GM12891 (cell line): ENCODE measurements around the gene C1orf35.

Source experiments
- DNase-seq: peaks from one replicate; pipeline ENCODE4 v3.0.0; 2011; ENCODE audit warnings: low spot score; ENCODE audit not compliant: insufficient read length
- FAIRE-seq: peaks from 2 replicates; lab custom pipeline; 2011; peaks lifted over from hg19 to GRCh38; lab: Jason Lieb, UNC
- PAX5 ChIP-seq: IDR thresholded peaks from 2 replicates; pipeline ENCODE4 v1.6.1; 2011; ENCODE audit warnings: low read length, moderate library complexity, mild to moderate bottlenecking; ENCODE audit not compliant: insufficient read depth, severe bottlenecking
- POLR2A ChIP-seq: IDR thresholded peaks from 2 replicates; pipeline ENCODE4 v1.6.1; 2011; ENCODE audit warnings: low read depth, low read length, control low read depth
- POLR2AphosphoS5 ChIP-seq: IDR thresholded peaks from 2 replicates; pipeline ENCODE4 v1.6.1; 2011; ENCODE audit warnings: low read depth, low read length, control low read depth
- POU2F2 ChIP-seq: IDR thresholded peaks from 2 replicates; pipeline ENCODE4 v1.6.1; 2011; ENCODE audit warnings: low read depth, mild to moderate bottlenecking, control low read depth, low read length, moderate library complexity
- SPI1 ChIP-seq: IDR thresholded peaks from 2 replicates; pipeline ENCODE4 v1.6.1; 2011; ENCODE audit warnings: low read depth, low read length, control low read depth
- TAF1 ChIP-seq: IDR thresholded peaks from 2 replicates; pipeline ENCODE4 v1.6.1; 2011; ENCODE audit warnings: low read depth, low read length, control low read depth

Gene C1orf35

GRCh38 chr1:228065543-228066347 is 37.4 kb downstream of the C1orf35 start:
- no peak for FAIRE-seq
- no peak for DNase-seq
- no peak for TF ChIP-seq POLR2A
- no peak for TF ChIP-seq TAF1

- TF ChIP-seq TAF1 (no peak), SPI1 (no peak), POLR2AphosphoS5 (no peak), POU2F2 (no peak), PAX5 (no peak), POLR2A (no peak)
- DNase-seq: no peak
- FAIRE-seq: no peak
Measured at GRCh38 chr1:228064741-228065542, 38.2 kb downstream of the C1orf35 start.

DNA sequence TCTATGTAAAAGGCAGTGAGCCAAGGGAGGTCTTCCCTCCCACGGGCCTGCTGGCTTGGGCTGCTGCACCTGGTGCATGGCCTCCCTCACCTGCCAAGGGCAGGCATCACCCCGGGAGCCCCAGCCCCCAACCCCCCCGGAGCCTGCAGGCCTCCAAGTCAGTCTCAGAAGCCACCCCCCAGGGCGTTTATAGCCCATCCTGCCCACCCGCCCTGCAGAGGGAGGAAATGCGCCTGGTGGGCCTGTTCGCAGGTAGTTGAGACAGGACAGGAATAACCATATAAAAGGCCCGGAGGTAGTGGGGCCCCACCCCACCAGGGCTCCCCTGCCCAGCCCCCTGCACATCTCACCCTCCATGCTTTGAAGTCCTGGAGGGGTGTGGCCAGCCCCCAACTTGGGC is 38.8 kb downstream of the C1orf35 start:
- TF ChIP-seq TAF1 (no peak), POLR2A (no peak), POLR2AphosphoS5 (no peak), PAX5 (no peak), POU2F2 (no peak), SPI1 (no peak)
- FAIRE-seq (no peak), DNase-seq (no peak)

DNA sequence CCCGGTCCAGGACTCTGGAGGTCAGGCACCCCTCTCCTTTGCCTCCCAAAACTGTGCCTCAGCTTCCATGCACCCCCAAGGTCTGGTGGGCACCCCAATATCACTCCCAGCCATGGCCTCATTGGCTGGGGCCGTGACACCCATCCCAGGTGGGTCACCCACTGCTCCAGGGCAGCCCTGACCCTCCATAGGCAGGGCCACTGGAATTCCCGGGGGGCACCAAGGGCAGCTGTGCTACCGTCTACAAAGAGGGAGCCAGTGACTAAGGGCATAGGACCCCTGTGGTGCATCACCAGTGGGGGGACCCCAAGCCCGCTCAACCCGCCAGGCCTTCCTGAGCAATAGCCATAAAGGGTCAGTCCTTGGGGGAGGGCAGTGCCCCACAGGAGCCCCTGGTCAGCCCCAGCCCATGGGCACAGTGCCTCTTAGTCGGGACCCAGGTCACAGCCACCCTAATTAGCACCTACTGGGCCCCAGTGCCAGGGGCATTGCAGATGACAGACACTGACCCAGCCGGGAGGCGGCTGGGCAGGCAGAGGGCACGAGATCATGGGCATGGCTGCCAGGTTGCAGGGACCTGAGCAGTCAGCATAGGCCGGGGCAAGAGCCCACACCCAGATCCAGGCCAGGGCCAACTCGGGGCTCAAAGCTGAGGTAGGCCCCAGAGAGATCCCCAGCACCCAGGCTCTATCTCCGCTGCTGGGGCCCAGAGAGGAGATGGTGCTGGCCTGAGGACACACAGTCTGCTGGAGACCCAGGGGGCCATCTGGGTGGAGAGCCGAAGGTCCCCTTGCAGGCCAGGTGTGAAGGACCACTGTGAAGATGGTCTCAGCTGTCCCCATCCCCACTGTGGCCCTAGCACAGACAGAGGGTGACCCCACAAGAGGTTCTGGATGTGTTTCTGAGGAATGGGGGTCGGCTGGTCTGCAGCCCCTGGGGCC is 39.6 kb downstream of the C1orf35 start:
- no peak for FAIRE-seq

GRCh38 chr1:228062812-228063211 is 40.3 kb downstream of the C1orf35 start:
- FAIRE-seq (no peak), DNase-seq (no peak)
- TF ChIP-seq TAF1 (no peak), POLR2AphosphoS5 (no peak), POLR2A (no peak), POU2F2 (no peak)

More for the DNA sequence above, 39.6 kb downstream of the C1orf35 start:
- no peak for TF ChIP-seq TAF1
- TF ChIP-seq PAX5: no peak
- TF ChIP-seq POU2F2: no peak
- no peak for TF ChIP-seq POLR2A
- TF ChIP-seq POLR2AphosphoS5: no peak
- no peak for TF ChIP-seq SPI1
- no peak for DNase-seq

DNA sequence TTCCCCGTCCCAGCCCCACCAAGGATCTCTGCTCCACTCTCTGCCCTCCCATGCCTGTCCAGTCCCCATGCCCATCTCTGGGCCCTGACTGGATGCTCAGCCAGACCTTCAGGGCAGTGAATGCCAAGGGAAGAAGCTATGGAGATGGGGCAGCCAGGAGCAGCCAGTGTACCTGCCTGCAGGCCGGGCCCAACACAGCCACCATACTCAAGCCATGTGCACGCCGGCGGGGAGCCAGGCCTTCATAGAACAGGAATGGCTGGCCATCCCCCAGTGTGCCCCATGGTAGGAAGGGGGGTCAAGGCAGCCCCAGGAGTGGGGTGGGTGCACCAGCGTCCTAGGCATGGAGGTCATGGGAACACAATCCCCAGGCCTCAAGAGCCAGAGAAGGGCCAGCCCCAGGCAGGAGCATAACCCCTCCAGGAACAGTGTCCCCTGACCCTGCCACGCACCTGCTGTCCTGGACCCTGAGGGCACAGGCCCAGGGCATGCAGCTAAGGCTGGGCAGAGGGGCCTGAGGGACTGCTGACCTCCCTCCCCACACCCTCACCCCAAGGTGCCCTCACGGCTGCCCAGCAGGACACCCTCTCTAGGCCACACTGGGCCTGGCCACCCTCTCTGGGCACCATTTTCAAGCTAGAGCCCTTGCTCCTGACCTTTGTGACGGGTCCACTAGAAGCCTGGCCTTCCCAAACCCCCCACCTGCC is 40.9 kb downstream of the C1orf35 start:
- TF ChIP-seq TAF1: no peak
- no peak for TF ChIP-seq POLR2A
- TF ChIP-seq POU2F2: no peak
- TF ChIP-seq POLR2AphosphoS5: no peak
- TF ChIP-seq PAX5: no peak
- TF ChIP-seq SPI1: no peak
- no peak for DNase-seq
- no peak for FAIRE-seq

DNA sequence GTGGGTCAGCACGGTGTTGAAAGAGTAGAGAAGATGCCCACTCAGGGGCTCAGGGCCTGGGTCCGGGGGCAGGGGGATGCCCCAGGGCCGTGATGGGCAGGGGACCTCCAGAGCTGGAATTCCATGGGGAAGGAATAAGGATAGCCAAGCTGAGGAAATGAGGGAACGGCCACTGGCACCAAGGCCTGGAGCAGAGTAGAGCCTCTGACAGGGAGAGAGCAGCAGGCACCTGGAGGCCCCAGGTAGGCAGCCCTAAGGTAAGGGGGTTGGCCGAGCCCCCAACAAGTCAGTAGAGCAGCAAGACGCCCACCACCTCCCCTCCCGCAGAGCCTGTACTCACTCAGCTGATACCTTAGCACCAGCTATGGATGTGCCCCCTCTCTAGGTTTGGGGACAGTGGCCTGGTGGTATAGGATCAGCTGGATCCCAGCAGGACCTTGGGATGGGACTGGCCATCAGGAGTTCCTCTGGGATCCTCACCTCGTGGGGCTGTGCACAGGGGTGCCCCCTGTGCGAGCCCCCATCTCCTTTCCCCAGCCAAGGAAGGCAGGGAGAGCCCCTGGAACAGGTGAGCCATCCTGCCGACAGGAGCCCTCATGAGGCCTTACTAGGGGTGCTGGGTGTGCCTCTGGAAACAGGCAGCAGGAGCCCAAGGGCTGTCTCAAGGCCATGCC is 41.6 kb downstream of the C1orf35 start:
- TF ChIP-seq POU2F2: no peak
- TF ChIP-seq PAX5: no peak
- TF ChIP-seq TAF1: no peak
- no peak for TF ChIP-seq SPI1
- no peak for TF ChIP-seq POLR2A
- TF ChIP-seq POLR2AphosphoS5: no peak
- FAIRE-seq (no peak), DNase-seq (no peak)
